GM12873 (cell line): Measurements from ENCODE around the gene CCT4.

Experiments used
- CTCF ChIP-seq: IDR thresholded peaks from 2 replicates; pipeline ENCODE4 v1.5.1; 2012; ENCODE audit warnings: low read depth, mild to moderate bottlenecking, moderate library complexity, low read length, control low read depth; ENCODE audit not compliant: insufficient read depth; ENCODE audit errors: missing control alignments

The CCT4 gene

GRCh38 chr2:61888267-61889055 lies at the start of gene CCT4:
CCT4 (minus strand) TSS chr2:61888656; CDS start chr2:61888507, 149 bp downstream.
- TF ChIP-seq CTCF = no peak

- no peak for TF ChIP-seq CTCF
Measured at GRCh38 chr2:61937886-61938285, 49.4 kb upstream of the CCT4 start.

DNA sequence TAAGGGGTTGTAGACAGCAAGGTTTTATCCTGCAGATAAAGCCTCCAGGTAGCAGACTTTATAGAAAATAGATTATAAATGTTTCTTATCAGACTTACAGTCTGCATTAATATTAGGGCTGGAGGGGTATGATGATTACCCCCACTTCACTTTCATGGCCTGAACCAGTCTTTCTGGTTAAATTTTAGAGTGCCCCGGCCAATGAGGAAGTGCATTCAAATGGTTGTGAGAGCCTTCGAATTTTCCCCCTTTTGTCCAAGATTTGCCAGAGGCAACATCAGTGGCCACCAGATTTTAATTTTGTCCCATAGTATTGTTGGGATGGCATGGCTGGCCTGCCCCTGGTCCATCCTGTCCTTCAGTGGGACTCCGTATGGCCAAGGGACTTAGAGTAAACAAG lies 48.6 kb upstream of the CCT4 start:
- TF ChIP-seq CTCF = no peak

- no peak for TF ChIP-seq CTCF
Measured at GRCh38 chr2:61928826-61929461, 40.5 kb upstream of the CCT4 start.

DNA sequence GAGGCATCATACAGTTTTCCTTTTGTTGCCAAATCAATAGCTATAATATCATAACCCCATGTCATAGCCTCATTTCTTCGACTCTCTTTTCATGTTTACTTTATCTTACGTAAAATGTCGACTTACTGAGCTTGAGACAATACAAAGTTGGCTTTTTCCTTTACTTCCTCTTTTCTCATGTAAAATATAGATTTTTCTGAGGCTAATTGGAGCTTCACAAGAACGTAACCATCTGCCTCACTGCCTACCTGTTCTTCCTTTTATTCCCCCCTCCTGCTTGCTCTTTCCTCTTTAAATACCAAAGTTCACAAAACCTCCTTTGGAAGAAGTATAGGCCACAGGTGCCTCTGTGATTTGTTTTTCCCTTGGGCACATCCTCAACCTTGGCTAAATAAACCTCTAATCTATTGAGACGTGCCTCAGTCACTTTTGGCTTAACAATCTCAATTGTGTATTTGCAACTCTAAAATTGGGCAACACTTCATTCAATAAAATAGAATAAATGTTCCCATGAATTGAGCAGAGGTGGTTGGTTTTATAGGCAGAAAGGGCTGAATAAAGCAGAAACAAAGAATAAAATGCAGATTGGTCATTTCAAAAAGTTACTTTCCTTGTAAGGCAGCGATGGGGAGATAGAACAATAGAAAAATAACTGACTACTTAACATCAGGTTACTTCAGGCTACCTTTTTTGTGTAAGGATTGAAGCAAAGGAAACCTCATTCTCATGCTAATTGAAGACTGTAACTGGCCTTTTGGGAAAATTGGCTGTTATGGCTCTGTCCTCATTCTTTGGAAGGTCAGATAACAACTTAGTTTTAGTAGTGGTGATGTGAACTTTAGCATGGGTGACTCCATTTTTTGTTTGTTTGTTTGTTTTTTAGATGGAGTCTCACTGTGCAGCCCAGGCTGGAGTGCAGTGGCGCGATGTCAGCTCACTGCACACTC lies 38.3 kb upstream of the CCT4 start:
- TF ChIP-seq CTCF = no peak

GRCh38 chr2:61924895-61925663 lies 36.6 kb upstream of the CCT4 start:
- TF ChIP-seq CTCF = no peak

DNA sequence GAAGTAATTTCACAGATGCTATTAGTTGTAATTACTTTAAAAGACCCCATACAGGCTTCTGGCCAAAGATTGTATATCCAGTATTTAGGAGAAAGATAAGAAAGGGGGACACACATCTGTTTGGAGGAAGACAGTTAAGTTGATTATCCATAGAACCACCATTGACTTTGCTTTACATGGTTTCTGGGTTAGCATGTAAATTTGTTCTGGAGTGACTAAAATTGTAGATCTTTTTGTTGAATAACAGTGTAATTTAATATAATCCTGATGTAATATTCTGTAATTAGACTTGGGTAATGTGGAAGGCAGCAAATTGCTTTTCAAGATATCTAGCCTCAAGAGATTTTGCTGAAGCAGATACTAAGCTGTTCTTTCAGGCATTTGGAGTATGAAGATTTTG lies 34.3 kb upstream of the CCT4 start:
- TF ChIP-seq CTCF = no peak
